ENCODE results near the gene CACNG1. TPM values are rescaled to one million over a fixed set of nuclear protein-coding genes. Genes with fewer than 3 reads are reported as not detected.

Gene CACNG1
- polyA plus RNA-seq, 3 donors, result not detected

DNA sequence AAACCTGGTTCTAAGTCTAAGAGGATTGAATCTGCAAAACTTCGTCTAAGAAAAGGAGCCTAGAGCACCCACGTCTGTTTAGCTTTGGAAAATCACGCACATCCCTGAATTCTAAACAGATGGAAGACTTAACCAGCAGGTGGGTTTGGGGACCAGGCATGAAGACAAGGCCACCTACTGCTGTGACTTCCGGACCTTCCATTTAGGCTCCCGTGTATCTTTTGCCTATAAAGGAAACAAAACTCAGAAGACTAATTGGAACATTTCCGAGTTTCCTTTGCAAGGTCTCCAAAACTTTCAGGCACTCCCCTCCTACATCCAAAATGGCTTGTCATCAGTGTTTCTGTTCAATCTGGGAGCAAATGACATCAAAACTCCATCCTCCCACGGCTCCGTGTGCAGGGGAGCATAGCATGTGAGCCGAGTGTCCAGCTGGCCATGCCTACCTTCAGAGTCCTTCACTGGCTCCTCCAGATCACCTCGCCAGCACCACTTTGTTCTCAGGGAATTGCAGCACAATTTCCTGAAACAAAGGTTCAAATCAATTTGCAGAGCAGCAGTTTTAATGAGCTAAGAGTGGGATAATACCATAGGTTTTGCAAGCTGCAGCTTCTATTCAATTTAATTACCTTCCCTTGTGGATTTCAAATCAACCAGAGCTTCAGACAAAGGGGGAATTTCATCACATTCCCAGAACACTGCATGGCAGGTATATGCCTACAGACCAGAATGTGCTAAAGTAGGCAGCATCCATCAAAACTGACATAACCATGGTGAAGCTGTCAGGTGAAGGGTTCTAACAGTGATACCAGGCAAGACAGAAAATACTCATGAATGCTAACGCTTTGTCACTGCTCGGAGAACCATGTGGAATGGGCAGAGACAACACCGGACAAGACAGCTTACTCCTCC lies 23.5 kb downstream of the CACNG1 start:
- H3K4me1 Mint-ChIP-seq, result no peaks in the 10 kb centered on the region
- no peaks in the 10 kb centered on the region for H3K9me3 ChIP-seq (replicated peaks in 1 of 2; ENCODE audit: control insufficient read depth in 1 of 2, insufficient read depth in 1 of 2, low read length in 2 of 2)
- no peak overlapping the region for H3K4me3 ChIP-seq (replicated peaks in 1 of 3; ENCODE audit: low read depth in 2 of 3, low read length in 3 of 3)
- 94% methylated on average over 12 of the region's 13 CpGs for WGBS (ENCODE audit: insufficient coverage)
- H3K27ac ChIP-seq (ENCODE audit: low read depth in 1 of 2, low read length in 2 of 2), result no peak overlapping the region
- no peak overlapping the region for H2AFZ ChIP-seq (ENCODE audit: insufficient read depth, low read depth, low read length, poor library complexity, severe bottlenecking)
- no peak overlapping the region for H3K4me2 ChIP-seq (replicated peaks; ENCODE audit: extremely low read depth, low read length, poor library complexity, severe bottlenecking)
- H4K20me1 ChIP-seq (ENCODE audit: insufficient read depth, low read length), result peaks cover 14% of the 10 kb centered on the region
- no peak overlapping the region for H3K4me3 Mint-ChIP-seq
- H3K4me1 ChIP-seq (ENCODE audit: control insufficient read depth in 1 of 2, insufficient read depth in 2 of 2, low read length in 2 of 2), result no peaks in the 10 kb centered on the region
- H3K27ac Mint-ChIP-seq, result peak overlapping the region in 1 of 7 donors; percentile 5
- H3K36me3 ChIP-seq (replicated peaks in 1 of 2; ENCODE audit: control insufficient read depth in 1 of 2, insufficient read depth in 2 of 2, low read length in 2 of 2), result peaks cover 6 to 18% of the 10 kb centered on the region in 2 donors
- peaks cover 13 to 22% of the 10 kb centered on the region in 2 donors for H3K36me3 Mint-ChIP-seq
- H3K27me3 Mint-ChIP-seq (ENCODE audit: low read depth in 3 of 3), result no peaks in the 10 kb centered on the region
- intact Hi-C loops (cut with micrococcal nuclease), result no loop called here
- TF ChIP-seq, protein P1, sequence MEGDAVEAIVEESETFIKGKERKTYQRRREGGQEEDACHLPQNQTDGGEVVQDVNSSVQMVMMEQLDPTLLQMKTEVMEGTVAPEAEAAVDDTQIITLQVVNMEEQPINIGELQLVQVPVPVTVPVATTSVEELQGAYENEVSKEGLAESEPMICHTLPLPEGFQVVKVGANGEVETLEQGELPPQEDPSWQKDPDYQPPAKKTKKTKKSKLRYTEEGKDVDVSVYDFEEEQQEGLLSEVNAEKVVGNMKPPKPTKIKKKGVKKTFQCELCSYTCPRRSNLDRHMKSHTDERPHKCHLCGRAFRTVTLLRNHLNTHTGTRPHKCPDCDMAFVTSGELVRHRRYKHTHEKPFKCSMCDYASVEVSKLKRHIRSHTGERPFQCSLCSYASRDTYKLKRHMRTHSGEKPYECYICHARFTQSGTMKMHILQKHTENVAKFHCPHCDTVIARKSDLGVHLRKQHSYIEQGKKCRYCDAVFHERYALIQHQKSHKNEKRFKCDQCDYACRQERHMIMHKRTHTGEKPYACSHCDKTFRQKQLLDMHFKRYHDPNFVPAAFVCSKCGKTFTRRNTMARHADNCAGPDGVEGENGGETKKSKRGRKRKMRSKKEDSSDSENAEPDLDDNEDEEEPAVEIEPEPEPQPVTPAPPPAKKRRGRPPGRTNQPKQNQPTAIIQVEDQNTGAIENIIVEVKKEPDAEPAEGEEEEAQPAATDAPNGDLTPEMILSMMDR (IDR thresholded peaks at IDR 0.05), result no peak
- H3K9ac ChIP-seq (ENCODE audit: insufficient read depth, low read length, poor library complexity, severe bottlenecking), result no peak overlapping the region
- H3K9me3 Mint-ChIP-seq, result peaks cover 0 to 3% (median 0%) of the 10 kb centered on the region in 7 donors
- DNase-seq, result no peak
- H3K79me2 ChIP-seq (ENCODE audit: insufficient read depth, low read length), result no peaks in the 10 kb centered on the region
- no peaks in the 10 kb centered on the region for H3K27me3 ChIP-seq (ENCODE audit: control insufficient read depth in 2 of 2, insufficient read depth in 2 of 2, low read length in 2 of 2)

DNA sequence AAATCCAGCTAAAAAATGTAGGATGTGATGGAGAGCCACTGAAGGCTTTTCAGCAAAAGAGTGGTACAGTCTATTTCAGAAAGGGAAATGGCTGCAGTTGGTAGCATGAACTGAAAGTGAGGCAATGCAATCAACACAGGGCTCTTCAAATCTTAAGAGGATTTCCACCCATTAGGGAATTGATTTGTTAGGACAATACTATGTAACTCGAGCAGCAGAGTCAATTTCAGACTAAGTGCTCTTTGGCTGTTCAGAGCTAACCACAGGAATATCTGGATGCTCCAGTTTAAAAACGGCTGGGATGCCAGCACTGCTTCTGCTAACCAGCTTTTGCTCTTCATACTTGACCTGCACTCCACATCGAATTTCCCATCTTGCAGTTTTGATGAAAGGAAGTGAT lies 24.6 kb downstream of the CACNG1 start:
- no peak overlapping the region for H3K4me3 ChIP-seq (replicated peaks in 1 of 3; ENCODE audit: low read depth in 2 of 3, low read length in 3 of 3)
- TF ChIP-seq, protein P1 (IDR thresholded peaks at IDR 0.05), result no peak
- H4K20me1 ChIP-seq (ENCODE audit: insufficient read depth, low read length), result peaks cover 14% of the 10 kb centered on the region
- H3K4me2 ChIP-seq (replicated peaks; ENCODE audit: extremely low read depth, low read length, poor library complexity, severe bottlenecking), result no peak overlapping the region
- H3K4me3 Mint-ChIP-seq, result no peak overlapping the region
- no peaks in the 10 kb centered on the region for H3K4me1 ChIP-seq (ENCODE audit: control insufficient read depth in 1 of 2, insufficient read depth in 2 of 2, low read length in 2 of 2)
- no peaks in the 10 kb centered on the region for H3K27me3 ChIP-seq (ENCODE audit: control insufficient read depth in 2 of 2, insufficient read depth in 2 of 2, low read length in 2 of 2)
- H3K4me1 Mint-ChIP-seq, result no peaks in the 10 kb centered on the region
- H3K27ac Mint-ChIP-seq, result peak overlapping the region in 1 of 7 donors; percentile 65
- WGBS (ENCODE audit: insufficient coverage), result 100% methylated on average over 1 of the region's 3 CpGs
- no peak overlapping the region for H3K27ac ChIP-seq (ENCODE audit: low read depth in 1 of 2, low read length in 2 of 2)
- no peak for DNase-seq
- no peak overlapping the region for H2AFZ ChIP-seq (ENCODE audit: insufficient read depth, low read depth, low read length, poor library complexity, severe bottlenecking)
- intact Hi-C loops (cut with micrococcal nuclease), result no loop called here
- H3K36me3 ChIP-seq (replicated peaks in 1 of 2; ENCODE audit: control insufficient read depth in 1 of 2, insufficient read depth in 2 of 2, low read length in 2 of 2), result peaks cover 13 to 30% of the 10 kb centered on the region in 2 donors
- no peak overlapping the region for H3K9ac ChIP-seq (ENCODE audit: insufficient read depth, low read length, poor library complexity, severe bottlenecking)
- no peaks in the 10 kb centered on the region for H3K9me3 ChIP-seq (replicated peaks in 1 of 2; ENCODE audit: control insufficient read depth in 1 of 2, insufficient read depth in 1 of 2, low read length in 2 of 2)
- H3K79me2 ChIP-seq (ENCODE audit: insufficient read depth, low read length), result no peaks in the 10 kb centered on the region
- H3K36me3 Mint-ChIP-seq, result peaks cover 20 to 29% of the 10 kb centered on the region in 2 donors
- peaks cover 0 to 1% (median 0%) of the 10 kb centered on the region in 7 donors for H3K9me3 Mint-ChIP-seq
- no peaks in the 10 kb centered on the region for H3K27me3 Mint-ChIP-seq (ENCODE audit: low read depth in 3 of 3)

All from CD14-positive monocyte (primary cell).